ENCODE results near the gene CAPN11.

CAPN11 gene

GRCh38 chr6:44156494-44157151, 2.0 kb upstream of the CAPN11 start:
- DNase-seq (ENCODE audit: low read depth in 2 of 2) = no peak

GRCh38 chr6:44157152-44157521, 1.5 kb upstream of the CAPN11 start:
- no peak for DNase-seq (ENCODE audit: low read depth in 2 of 2)

- no peak for DNase-seq (ENCODE audit: low read depth in 2 of 2)
These were observed 3.3 kb downstream of the CAPN11 start for GRCh38 chr6:44161997-44162338.

GRCh38 chr6:44162876-44163625, 4.4 kb downstream of the CAPN11 start:
- DNase-seq (ENCODE audit: low read depth in 2 of 2) = no peak

GRCh38 chr6:44166116-44166515, 7.5 kb downstream of the CAPN11 start:
- DNase-seq (ENCODE audit: low read depth in 2 of 2) = no peak

- DNase-seq (ENCODE audit: low read depth in 2 of 2) = no peak
These were observed 8.1 kb downstream of the CAPN11 start for GRCh38 chr6:44166591-44167184.

- no peak for DNase-seq (ENCODE audit: low read depth in 2 of 2)
These were observed 8.9 kb downstream of the CAPN11 start for GRCh38 chr6:44167567-44167966.

- no peak for DNase-seq (ENCODE audit: low read depth in 2 of 2)
These were observed 10.5 kb downstream of the CAPN11 start for GRCh38 chr6:44169154-44169553.

GRCh38 chr6:44169886-44170570, 11.4 kb downstream of the CAPN11 start:
- DNase-seq (ENCODE audit: low read depth in 2 of 2) = no peak

GRCh38 chr6:44171899-44172546, 13.4 kb downstream of the CAPN11 start:
- DNase-seq (ENCODE audit: low read depth in 2 of 2) = no peak

- peak; percentile 54 to 57 for DNase-seq (ENCODE audit: low read depth in 2 of 2)
These were observed 14.3 kb downstream of the CAPN11 start for GRCh38 chr6:44172731-44173500.

GRCh38 chr6:44176130-44176761, 17.6 kb downstream of the CAPN11 start:
- no peak for DNase-seq (ENCODE audit: low read depth in 2 of 2)

GRCh38 chr6:44176762-44177509, 18.3 kb downstream of the CAPN11 start:
- DNase-seq (ENCODE audit: low read depth in 2 of 2) = peak in 1 of 2 donors; percentile 8

GRCh38 chr6:44177691-44178423, 19.2 kb downstream of the CAPN11 start:
- no peak for DNase-seq (ENCODE audit: low read depth in 2 of 2)

GRCh38 chr6:44178424-44179071, 19.9 kb downstream of the CAPN11 start:
- no peak for DNase-seq (ENCODE audit: low read depth in 2 of 2)

GRCh38 chr6:44179072-44179536, 20.5 kb downstream of the CAPN11 start:
- DNase-seq (ENCODE audit: low read depth in 2 of 2) = no peak

GRCh38 chr6:44179648-44180047, 21.0 kb downstream of the CAPN11 start:
- DNase-seq (ENCODE audit: low read depth in 2 of 2) = no peak

GRCh38 chr6:44180406-44180805, 21.8 kb downstream of the CAPN11 start:
- DNase-seq (ENCODE audit: low read depth in 2 of 2) = no peak

- DNase-seq (ENCODE audit: low read depth in 2 of 2) = no peak
These were observed 22.3 kb downstream of the CAPN11 start for GRCh38 chr6:44180886-44181285.
